NCI-H146 treated with DMSO at 0.1 percent for 48 hours (cell line): Measurements from ENCODE around the gene PGAP1.

Experiments used
- DNase-seq: peaks from one replicate; lab custom pipeline; 2025; ENCODE audit not compliant: unreplicated experiment; lab: John Stamatoyannopoulos, UW

PGAP1 gene

GRCh38 chr2:196900843-196901242, 25.7 kb downstream of the PGAP1 start:
- DNase-seq: no peak

GRCh38 chr2:196899976-196900375, 26.5 kb downstream of the PGAP1 start:
- no peak for DNase-seq

GRCh38 chr2:196891136-196891535, 35.4 kb downstream of the PGAP1 start:
- no peak for DNase-seq

- DNase-seq: no peak
These were observed 39.1 kb downstream of the PGAP1 start for GRCh38 chr2:196887431-196887830.

- peak; percentile 52 for DNase-seq
These were observed 42.1 kb downstream of the PGAP1 start for GRCh38 chr2:196884368-196884767.

- no peak for DNase-seq
These were observed 50.1 kb downstream of the PGAP1 start for GRCh38 chr2:196876364-196876763.

- DNase-seq: no peak
These were observed 51.1 kb downstream of the PGAP1 start for GRCh38 chr2:196875414-196875813.

GRCh38 chr2:196873511-196873910, 53.0 kb downstream of the PGAP1 start:
- DNase-seq: no peak

GRCh38 chr2:196854629-196855028, 71.9 kb downstream of the PGAP1 start:
- no peak for DNase-seq

- no peak for DNase-seq
These were observed 73.0 kb downstream of the PGAP1 start for GRCh38 chr2:196853301-196854087.

GRCh38 chr2:196851088-196851487, 75.4 kb downstream of the PGAP1 start:
- DNase-seq: no peak

- no peak for DNase-seq
These were observed 76.6 kb downstream of the PGAP1 start for GRCh38 chr2:196849895-196850294.

- no peak for DNase-seq
These were observed 80.2 kb downstream of the PGAP1 start for GRCh38 chr2:196846295-196846694.

GRCh38 chr2:196845371-196845770, 81.1 kb downstream of the PGAP1 start:
- DNase-seq: no peak

- DNase-seq: no peak
These were observed 86.3 kb downstream of the PGAP1 start for GRCh38 chr2:196840171-196840570.

GRCh38 chr2:196839574-196839973, 86.9 kb downstream of the PGAP1 start:
- DNase-seq: no peak

- no peak for DNase-seq
These were observed 90.1 kb downstream of the PGAP1 start for GRCh38 chr2:196836440-196836839.

GRCh38 chr2:196830701-196831100, 95.8 kb downstream of the PGAP1 start:
- DNase-seq: no peak

- no peak for DNase-seq
These were observed 99.2 kb downstream of the PGAP1 start for GRCh38 chr2:196827356-196827755.

GRCh38 chr2:196823750-196824522, 102.6 kb downstream of the PGAP1 start:
- no peak for DNase-seq

- DNase-seq: no peak
These were observed 105.3 kb downstream of the PGAP1 start for GRCh38 chr2:196821195-196821594.

GRCh38 chr2:196809260-196809659, 117.2 kb downstream of the PGAP1 start, which contains the start of gene C2orf66:
Gene C2orf66 (minus strand): TSS chr2:196809355. CDS start chr2:196809336, 19 bp downstream.
- DNase-seq: no peak
